Effector memory CD8-positive, alpha-beta T cell (primary cell): ENCODE measurements around the gene CHST1.

Experiments
- ATAC-seq: fragments of 150-1000 bp; cut with Tn5 transposase; replicated peaks from 2 replicates; pipeline ENCODE4 v1.10.0; 2021; ENCODE audit warnings: mild to moderate bottlenecking, moderate library complexity
- DNase-seq, 3 experiments: peaks; one replicate each; pipeline ENCODE4 v3.0.0; 2021
- H3K27ac Mint-ChIP-seq, 2 donors: one replicate each; pipeline ENCODE4 v1.8.0; 2022; ENCODE audit warnings: mild to moderate bottlenecking in 2 of 2, mixed read lengths in 2 of 2, moderate library complexity in 2 of 2
- H3K27me3 Mint-ChIP-seq, 2 donors: one replicate each; pipeline ENCODE4 v1.8.0; 2022; ENCODE audit warnings: mixed read lengths in 2 of 2
- H3K36me3 Mint-ChIP-seq: one replicate; pipeline ENCODE4 v1.8.0; 2022; ENCODE audit warnings: mild to moderate bottlenecking, moderate library complexity, mixed read lengths; ENCODE audit not compliant: insufficient read depth
- H3K4me1 Mint-ChIP-seq, 2 donors: one replicate each; pipeline ENCODE4 v1.8.0; 2022; ENCODE audit warnings: low read depth in 2 of 2, mixed read lengths in 2 of 2
- H3K4me3 Mint-ChIP-seq, 2 donors: one replicate each; pipeline ENCODE4 v1.8.0; 2022; ENCODE audit warnings: mild to moderate bottlenecking in 2 of 2, mixed read lengths in 2 of 2, moderate library complexity in 2 of 2
- H3K9me3 Mint-ChIP-seq, 2 donors: one replicate each; pipeline ENCODE4 v1.8.0; 2022; ENCODE audit warnings: mixed read lengths in 2 of 2

Gene CHST1

DNA sequence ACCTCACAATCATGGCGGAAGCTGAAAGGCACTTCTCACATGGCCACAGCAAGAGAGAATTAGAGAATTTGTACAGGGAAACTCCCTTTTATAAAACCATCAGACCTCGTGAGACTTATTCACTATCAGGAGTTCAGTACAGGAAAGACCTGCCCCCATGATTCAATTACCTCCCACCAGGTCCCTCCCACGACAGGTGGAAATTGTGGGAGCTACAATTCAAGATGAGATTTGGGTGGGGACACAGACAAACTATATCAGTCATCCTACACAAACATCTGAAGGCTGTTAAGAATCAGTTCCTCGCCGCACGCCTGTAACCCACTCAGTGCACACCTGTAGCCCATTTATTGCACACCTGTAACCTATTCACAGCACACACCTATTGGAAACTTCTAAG, 39.8 kb downstream of the CHST1 start:
- Mint-ChIP-seq H3K9me3 (peaks cover 0 to 3% of the 10 kb centered on the region in 2 donors), H3K27ac (no peak overlapping the region), H3K4me3 (no peak overlapping the region), H3K36me3 (no peaks in the 10 kb centered on the region), H3K4me1 (no peaks in the 10 kb centered on the region), H3K27me3 (peaks cover 69 to 94% of the 10 kb centered on the region in 2 donors)
- DNase-seq = no peak
- no peak for ATAC-seq

DNA sequence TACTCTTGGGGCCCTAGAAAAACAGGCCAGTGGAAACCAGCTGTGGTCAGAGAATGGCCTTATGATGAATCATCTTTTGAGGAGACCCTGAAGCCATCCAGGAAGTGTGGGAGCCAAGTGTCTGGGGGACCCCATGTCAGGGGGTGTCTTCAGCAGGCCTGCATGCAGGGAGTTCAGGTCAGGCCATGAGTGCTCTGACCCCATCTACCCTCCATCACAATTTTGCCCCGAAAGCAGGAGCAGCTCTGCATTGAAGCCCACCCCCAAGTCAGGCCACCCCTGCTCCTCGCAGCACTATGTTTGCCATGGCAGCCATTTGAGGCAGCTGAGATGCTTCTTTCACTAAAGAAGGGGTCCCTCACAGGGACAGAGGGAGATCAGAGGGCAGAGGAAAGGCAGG, 41.3 kb downstream of the CHST1 start:
- Mint-ChIP-seq H3K36me3 (no peaks in the 10 kb centered on the region), H3K9me3 (peaks cover 0 to 3% of the 10 kb centered on the region in 2 donors), H3K4me1 (no peaks in the 10 kb centered on the region), H3K27ac (no peak overlapping the region), H3K27me3 (peaks cover 66 to 93% of the 10 kb centered on the region in 2 donors), H3K4me3 (no peak overlapping the region)
- no peak for DNase-seq
- ATAC-seq = no peak

DNA sequence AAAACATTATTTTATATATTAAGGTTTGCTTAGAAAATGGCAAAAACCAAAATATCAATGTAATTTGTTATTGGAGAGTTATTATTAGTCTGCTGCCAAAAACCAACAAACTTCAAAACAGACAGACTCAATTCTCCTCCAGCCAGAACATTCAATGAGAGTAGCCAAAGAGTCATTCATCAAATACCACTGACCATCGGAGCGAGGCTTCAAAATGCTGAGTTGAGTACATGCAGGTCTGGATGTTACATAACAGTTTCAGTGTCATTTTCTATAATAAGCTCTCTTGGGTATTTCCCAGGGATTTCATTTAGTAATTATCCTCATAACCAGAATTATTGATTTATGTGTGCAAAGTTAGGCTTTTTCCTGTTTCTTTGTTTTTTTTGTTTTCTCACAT, 42.6 kb downstream of the CHST1 start:
- Mint-ChIP-seq H3K4me1 (no peaks in the 10 kb centered on the region), H3K4me3 (no peak overlapping the region), H3K27me3 (peaks cover 63 to 93% of the 10 kb centered on the region in 2 donors), H3K36me3 (no peaks in the 10 kb centered on the region), H3K27ac (no peak overlapping the region), H3K9me3 (peaks cover 0 to 3% of the 10 kb centered on the region in 2 donors)
- no peak for ATAC-seq
- no peak for DNase-seq

DNA sequence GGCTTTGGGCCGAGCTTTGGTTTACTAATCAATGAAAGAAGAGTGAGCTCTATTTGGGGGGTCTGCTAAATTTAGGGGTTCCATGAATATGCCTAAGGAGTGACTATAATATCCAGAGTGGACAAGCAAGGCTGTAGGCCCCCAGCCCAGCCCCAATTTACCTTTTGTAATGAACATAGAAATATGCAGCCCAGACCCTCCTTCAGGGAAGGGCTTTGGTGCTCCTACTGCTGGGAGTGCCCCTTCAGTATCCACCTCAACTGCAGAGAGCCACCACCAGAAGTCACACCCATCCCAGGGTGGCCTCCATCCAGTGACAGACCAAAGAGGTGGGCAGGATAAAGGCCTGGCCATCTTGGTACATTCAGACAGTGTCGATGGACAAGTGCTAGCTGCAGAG, 43.1 kb downstream of the CHST1 start:
- no peak for ATAC-seq
- DNase-seq = no peak
- peaks cover 0 to 3% of the 10 kb centered on the region in 2 donors for H3K9me3 Mint-ChIP-seq
- peaks cover 69 to 93% of the 10 kb centered on the region in 2 donors for H3K27me3 Mint-ChIP-seq
- H3K4me3 Mint-ChIP-seq = no peak overlapping the region
- no peak overlapping the region for H3K27ac Mint-ChIP-seq
- no peaks in the 10 kb centered on the region for H3K4me1 Mint-ChIP-seq
- no peaks in the 10 kb centered on the region for H3K36me3 Mint-ChIP-seq

DNA sequence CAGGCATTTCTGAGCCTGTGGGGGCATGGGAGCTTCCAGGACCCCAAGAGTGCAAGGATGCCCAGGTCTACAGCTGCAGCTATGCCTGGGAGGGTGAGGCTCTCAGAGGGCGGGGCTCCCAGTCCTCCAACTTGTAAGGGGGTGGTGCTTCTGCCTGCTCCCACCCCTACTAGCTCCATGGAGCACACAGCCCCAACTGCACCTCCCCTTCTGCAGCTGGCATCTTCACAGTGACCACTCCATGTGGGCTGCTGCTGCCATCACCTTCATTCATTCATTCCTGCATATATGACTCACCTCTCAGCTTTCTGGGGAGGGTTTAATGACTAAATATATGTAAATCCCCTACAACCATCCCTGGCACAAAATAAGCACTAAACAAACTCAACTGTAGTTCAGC, 43.8 kb downstream of the CHST1 start:
- H3K27me3 Mint-ChIP-seq = peaks cover 70 to 90% of the 10 kb centered on the region in 2 donors
- no peak overlapping the region for H3K27ac Mint-ChIP-seq
- H3K4me3 Mint-ChIP-seq = no peak overlapping the region
- no peaks in the 10 kb centered on the region for H3K4me1 Mint-ChIP-seq
- DNase-seq (no peak), ATAC-seq (no peak)
- H3K9me3 Mint-ChIP-seq = peaks cover 0 to 3% of the 10 kb centered on the region in 2 donors
- no peaks in the 10 kb centered on the region for H3K36me3 Mint-ChIP-seq

DNA sequence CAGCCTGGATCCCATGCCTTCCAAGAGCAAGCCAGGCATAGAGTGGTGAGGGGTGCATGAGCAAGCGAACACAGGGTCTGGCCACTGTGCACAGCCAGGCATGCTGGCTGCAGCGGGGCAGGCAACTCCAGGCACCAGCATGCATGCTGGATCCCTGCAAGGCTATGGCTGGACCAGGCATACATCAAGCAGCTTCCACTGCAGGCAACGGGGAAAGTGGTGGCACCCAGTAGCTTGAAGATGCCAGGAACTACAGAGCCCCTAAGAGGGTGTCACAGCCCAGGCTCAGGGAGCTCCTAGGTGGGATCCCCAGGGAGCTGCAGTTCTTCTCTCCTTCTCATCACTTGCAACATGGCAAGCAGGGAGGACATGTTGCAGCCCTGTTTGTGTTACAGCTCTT, 45.2 kb downstream of the CHST1 start:
- H3K27ac Mint-ChIP-seq = no peak overlapping the region
- H3K27me3 Mint-ChIP-seq = peaks cover 58 to 87% of the 10 kb centered on the region in 2 donors
- ATAC-seq (no peak), DNase-seq (no peak)
- no peaks in the 10 kb centered on the region for H3K4me1 Mint-ChIP-seq
- peaks cover 0 to 3% of the 10 kb centered on the region in 2 donors for H3K9me3 Mint-ChIP-seq
- no peak overlapping the region for H3K4me3 Mint-ChIP-seq
- no peaks in the 10 kb centered on the region for H3K36me3 Mint-ChIP-seq

DNA sequence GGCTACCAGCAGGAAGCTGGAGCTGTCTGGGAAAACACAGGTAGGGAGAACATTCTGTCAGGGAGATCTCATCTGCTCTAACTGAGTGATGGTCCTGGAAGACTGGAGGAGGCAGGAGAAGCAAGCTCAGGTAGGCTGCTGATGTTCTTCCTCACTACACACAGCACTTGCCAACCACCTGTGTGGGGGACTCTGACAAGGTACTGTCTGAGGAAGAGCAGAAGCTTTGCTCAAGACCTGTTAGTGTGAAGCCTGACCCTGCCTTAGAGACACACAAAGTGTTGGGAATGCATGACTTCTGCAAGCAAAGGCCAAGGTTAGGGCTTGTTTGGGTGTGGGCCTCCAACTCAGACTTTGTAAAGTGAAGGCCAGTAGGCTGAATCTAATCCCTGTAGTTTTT, 46.5 kb downstream of the CHST1 start:
- H3K27ac Mint-ChIP-seq = no peak overlapping the region
- DNase-seq = no peak
- H3K4me3 Mint-ChIP-seq = no peak overlapping the region
- peaks cover 0 to 3% of the 10 kb centered on the region in 2 donors for H3K9me3 Mint-ChIP-seq
- H3K4me1 Mint-ChIP-seq = no peaks in the 10 kb centered on the region
- H3K27me3 Mint-ChIP-seq = peaks cover 54 to 88% of the 10 kb centered on the region in 2 donors
- ATAC-seq = no peak
- no peaks in the 10 kb centered on the region for H3K36me3 Mint-ChIP-seq

DNA sequence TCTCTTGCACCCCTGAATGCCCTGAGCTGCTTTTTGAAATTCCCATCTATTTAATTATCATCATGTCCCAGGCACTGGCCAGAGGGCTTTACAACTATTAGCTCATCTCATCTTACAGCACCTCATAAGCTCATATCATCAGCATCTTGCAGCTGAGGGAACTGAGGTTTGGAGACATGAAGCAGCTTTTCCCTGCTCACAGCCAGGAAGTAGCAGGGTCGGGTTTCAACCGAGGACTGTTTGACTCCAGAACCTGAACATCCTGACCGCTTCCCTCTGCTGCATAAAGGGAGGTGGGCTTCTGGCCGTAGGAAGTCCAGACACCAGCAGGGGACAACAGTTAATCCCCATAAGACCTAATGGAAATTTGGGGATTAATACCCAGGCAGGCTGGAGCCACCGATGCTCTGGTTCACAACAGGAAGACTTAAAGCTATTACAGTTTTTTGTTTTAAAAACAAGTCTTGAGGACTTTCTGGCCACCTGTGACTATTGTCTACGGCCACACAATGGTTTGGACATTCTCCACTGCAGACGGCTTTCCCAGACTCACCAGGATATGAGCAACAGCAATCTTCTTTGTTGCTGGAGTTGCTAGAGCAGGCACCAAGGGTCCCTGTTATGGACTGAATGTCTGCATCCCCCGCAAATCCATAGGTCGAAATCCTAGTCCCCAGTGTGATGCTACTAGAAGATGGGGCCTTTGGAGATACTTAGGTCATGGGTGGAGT, 47.4 kb downstream of the CHST1 start:
- Mint-ChIP-seq H3K36me3 (no peaks in the 10 kb centered on the region), H3K27ac (no peak overlapping the region), H3K27me3 (peaks cover 48 to 80% of the 10 kb centered on the region in 2 donors), H3K4me1 (no peaks in the 10 kb centered on the region), H3K4me3 (no peak overlapping the region), H3K9me3 (peaks cover 0 to 3% of the 10 kb centered on the region in 2 donors)
- ATAC-seq (no peak), DNase-seq (no peak)

DNA sequence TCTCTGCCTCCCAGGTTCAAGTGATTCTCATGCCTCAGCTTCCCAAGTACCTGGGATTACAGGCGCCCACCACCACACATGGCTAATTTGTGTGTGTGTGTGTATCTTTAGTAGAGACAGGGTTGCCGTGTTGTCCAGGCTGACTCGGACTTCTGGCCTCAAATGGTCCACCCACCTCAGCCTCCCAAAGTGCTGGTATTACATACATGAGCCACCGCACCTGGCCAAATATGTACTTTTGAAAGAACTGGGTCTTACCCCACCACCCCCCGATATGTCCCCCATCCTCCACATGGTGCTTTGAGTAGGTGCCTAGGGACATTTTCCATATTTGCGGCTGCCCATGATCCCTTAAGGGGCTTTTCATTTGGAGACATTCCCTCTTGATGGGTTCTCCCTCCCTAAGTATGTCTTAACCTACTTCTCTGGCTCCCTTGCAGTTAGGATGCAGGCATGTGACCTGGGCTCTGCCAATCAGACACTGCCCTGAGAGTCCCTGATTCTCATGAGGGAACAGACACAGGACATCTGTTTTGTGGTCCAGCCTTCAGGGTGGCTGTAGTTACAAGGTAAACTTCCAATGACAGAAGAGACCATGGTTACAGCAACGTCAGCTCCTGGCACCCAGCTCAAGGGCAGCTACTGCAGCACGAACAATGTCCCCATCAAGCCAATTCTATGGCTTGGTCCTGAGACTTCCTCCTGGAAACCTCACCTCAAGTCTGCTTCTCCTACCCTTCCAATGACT, 48.4 kb downstream of the CHST1 start:
- H3K36me3 Mint-ChIP-seq = no peaks in the 10 kb centered on the region
- peaks cover 38 to 74% of the 10 kb centered on the region in 2 donors for H3K27me3 Mint-ChIP-seq
- ATAC-seq (no peak), DNase-seq (no peak)
- H3K4me1 Mint-ChIP-seq = no peaks in the 10 kb centered on the region
- H3K4me3 Mint-ChIP-seq = no peak overlapping the region
- H3K27ac Mint-ChIP-seq = no peak overlapping the region
- peaks cover 0 to 3% of the 10 kb centered on the region in 2 donors for H3K9me3 Mint-ChIP-seq

DNA sequence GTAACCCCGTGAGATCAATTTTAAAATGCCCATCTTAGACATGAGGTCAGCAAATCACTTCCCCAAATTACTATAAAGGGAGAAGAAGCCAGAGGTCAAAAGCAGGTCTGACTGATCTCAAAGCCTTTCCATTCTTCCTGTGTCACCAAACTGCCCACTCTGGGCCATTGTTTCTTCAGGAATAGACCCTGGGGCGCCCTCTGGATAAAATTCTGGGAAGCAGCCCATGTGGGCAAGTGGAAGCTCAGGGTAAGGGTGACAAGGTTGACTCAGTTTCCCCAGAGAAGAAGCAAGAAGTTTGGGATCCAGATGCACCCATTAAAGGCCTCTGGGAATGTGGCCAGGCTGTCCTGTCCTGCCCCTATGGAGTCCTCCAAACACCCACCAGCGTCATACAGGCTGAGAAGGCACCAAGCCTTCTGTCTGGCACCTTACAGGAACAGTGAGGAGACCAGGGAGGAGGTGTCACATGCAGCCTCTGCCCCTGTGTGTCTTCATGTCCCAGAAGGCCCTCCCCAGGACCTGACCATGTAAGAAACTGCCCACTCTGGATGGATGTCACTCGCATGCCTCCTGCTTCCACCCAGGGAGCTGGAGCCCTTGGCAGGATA, 50.1 kb downstream of the CHST1 start:
- Mint-ChIP-seq H3K36me3 (no peaks in the 10 kb centered on the region), H3K9me3 (no peaks in the 10 kb centered on the region), H3K4me1 (no peaks in the 10 kb centered on the region), H3K27me3 (peaks cover 42 to 75% of the 10 kb centered on the region in 2 donors), H3K4me3 (no peak overlapping the region), H3K27ac (no peak overlapping the region)
- no peak for ATAC-seq
- no peak for DNase-seq

DNA sequence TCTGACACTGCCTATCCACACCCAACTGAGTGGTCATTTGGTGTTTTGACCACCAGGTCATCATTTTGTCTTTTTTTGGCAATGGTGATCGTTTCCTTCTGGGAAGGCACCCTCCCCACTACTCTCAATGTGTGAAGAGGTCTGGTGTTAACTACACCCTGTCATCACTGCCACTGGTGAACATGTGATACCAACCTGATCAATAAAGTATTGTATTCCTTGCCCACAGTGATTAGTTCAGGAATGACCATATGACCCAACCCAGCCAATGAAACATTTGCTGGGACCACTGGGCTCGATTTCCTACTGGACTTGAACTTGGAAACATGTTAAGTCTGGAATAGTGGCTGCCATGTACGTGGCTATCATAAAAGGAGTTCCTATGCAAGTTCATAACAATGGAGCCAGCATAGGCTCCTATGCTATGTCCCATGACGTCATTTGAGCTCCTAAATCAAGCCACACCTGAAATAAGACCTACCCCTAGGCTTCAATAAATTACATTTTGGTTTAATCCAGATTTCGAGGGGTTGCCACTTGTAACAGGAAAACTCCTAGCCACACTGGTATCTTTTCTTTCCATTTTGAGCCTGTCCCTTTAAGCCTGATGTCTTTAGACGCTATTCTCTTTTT, 51.1 kb downstream of the CHST1 start:
- H3K9me3 Mint-ChIP-seq = peaks cover 0 to 3% of the 10 kb centered on the region in 2 donors
- no peak overlapping the region for H3K27ac Mint-ChIP-seq
- no peak for DNase-seq
- H3K4me1 Mint-ChIP-seq = no peaks in the 10 kb centered on the region
- H3K4me3 Mint-ChIP-seq = no peak overlapping the region
- ATAC-seq = no peak
- no peaks in the 10 kb centered on the region for H3K36me3 Mint-ChIP-seq
- H3K27me3 Mint-ChIP-seq = peaks cover 37 to 74% of the 10 kb centered on the region in 2 donors

DNA sequence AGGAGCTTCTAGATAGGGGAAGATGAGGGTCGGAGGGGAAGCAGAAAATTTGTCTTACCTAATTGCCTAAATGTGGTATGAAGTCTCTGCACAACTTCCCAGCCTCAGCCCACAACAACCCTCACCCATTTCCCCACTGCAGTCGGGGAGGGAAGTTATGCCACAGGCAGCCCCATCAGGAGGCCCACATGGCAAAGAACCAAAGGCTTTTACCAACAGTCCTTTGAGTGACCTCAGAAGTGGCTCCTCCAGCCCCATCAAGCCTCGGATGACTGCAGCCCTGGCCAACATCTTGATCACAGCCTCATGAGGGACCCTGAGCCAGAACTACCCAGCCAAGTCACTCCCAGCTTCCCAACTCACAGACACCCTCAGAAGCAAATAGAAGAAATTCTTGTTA, 54.8 kb downstream of the CHST1 start:
- peaks cover 46 to 75% of the 10 kb centered on the region in 2 donors for H3K27me3 Mint-ChIP-seq
- no peaks in the 10 kb centered on the region for H3K36me3 Mint-ChIP-seq
- H3K27ac Mint-ChIP-seq = no peak overlapping the region
- peaks cover 0 to 8% of the 10 kb centered on the region in 2 donors for H3K9me3 Mint-ChIP-seq
- no peaks in the 10 kb centered on the region for H3K4me1 Mint-ChIP-seq
- no peak overlapping the region for H3K4me3 Mint-ChIP-seq
- DNase-seq (no peak), ATAC-seq (no peak)

DNA sequence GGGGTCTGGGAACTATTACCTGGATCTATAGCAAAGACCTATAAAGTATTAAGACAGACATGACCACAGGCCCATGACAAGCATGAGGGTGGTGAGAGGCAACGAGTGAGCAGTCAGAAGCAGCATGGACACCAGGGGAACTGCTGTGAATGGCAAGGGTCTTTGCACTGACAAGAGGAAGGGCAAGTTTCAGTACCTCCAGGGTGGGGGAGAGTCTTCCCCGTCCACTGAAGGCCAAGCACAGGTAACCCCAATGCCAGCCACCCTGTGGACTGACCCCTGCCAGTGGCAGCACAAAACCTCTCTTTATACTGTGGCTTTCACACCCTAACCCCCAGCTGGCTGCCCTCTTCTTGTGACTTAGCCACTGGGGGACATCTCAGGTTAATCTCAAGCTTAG, 55.5 kb downstream of the CHST1 start:
- Mint-ChIP-seq H3K27ac (no peak overlapping the region), H3K4me1 (no peaks in the 10 kb centered on the region), H3K36me3 (no peaks in the 10 kb centered on the region), H3K27me3 (peaks cover 50 to 75% of the 10 kb centered on the region in 2 donors), H3K9me3 (peaks cover 0 to 8% of the 10 kb centered on the region in 2 donors), H3K4me3 (no peak overlapping the region)
- no peak for ATAC-seq
- no peak for DNase-seq
